ACHN (cell line): ENCODE data around the gene STPG3.
A peak's percentile ranks its signal among the peaks of the same experiment; 100 is the strongest.

Experiments
- DNase-seq: peaks from one replicate; pipeline ENCODE4 v3.0.0-alpha.2; 2015
- in situ Hi-C: cut with HindIII; loops from 2 replicates; pipeline ENCODE4 v1.10.0; 2017; ENCODE audit warnings: low sequenced_read_pairs, low pct_ligation_motif_present, low pct_unique_long_range_greater_than_20kb

Gene STPG3

DNA sequence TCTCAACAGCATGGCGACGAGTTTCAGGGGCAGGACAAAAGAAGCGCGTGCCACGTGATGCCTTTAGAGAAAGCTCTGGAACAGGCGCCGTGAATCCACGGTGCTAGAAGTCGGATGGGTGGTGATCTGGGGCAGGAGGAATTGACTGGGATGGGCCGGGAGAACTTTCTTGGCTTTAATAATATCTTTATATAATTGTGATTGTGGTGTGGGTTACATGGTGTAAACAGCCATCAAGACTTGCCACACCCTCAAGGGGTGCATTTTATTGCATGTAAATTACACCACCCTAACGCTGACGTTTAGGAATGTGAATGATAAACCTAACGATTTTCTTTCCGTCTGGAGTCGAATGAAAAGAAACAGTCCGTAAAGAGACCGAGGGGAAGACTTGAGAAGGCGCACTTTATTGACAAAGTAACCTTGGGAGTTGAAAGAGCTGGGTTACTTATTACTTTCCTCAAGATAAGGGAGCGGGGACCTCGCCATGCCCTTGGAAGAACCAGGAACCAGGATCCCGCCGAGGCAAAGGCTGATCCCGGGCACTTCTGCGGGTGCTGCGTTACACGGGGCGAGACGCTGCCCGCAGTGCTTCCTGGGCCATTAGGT is 42.5 kb downstream of the STPG3 start:
- in situ Hi-C loops, result no loop called here
- DNase-seq, result no peak

DNA sequence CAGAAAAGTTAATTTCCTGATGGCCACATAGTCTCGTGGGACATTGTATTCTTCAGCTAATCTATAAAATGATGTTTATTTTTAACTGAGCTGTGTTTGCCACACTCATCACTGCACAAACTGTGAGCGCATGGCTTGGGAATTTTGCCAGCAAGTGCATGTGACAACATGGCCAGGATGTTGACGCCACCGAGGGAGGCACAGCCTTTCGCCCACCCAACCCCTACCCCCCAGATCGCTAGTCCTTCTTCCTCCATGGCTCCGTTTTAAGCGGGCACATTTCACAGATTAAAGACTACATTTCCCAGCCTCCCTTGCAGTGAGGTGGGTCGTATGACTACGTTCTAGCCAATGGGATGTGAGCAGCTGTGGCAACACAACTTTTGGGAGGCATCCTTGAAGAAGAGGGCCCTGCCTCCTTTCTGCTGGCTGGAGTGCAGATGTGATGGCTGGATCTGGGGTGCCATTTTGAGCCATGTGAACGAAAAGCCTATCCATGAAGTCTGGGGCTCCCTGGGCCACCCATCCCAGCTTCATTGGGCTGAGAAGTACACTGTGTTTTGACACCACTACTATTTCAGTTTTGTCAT is 43.1 kb downstream of the STPG3 start:
- in situ Hi-C loops, result no loop called here
- DNase-seq, result peak; percentile 16

DNA sequence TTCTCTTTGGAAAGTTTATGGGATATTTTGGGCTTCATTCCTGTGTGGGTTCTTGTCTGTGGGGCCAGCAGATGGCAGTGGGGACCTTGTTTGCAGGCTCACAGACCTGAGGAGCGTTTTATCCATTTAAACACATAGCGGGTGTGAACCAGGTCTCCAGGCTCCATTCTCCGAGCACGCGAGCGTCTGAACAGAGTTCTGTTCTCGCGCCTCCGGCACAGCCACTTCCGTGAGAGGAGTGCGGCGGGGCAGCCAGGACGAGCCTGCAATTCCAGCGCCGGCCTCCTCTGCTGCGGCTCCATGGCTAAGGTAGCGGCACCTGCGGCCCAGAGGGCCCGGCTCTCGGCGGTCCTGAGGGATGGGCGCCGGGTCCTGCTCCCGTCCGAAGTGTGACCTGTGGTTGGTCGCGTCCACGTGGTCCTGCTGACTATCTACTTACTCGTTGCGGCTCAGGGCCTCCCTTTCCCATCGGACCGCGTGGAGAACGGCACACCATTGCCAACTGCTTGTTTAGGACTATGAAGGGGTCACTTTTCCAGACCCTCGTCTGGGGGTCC is 43.7 kb downstream of the STPG3 start:
- no peak for DNase-seq
- in situ Hi-C loops, result no loop called here

DNA sequence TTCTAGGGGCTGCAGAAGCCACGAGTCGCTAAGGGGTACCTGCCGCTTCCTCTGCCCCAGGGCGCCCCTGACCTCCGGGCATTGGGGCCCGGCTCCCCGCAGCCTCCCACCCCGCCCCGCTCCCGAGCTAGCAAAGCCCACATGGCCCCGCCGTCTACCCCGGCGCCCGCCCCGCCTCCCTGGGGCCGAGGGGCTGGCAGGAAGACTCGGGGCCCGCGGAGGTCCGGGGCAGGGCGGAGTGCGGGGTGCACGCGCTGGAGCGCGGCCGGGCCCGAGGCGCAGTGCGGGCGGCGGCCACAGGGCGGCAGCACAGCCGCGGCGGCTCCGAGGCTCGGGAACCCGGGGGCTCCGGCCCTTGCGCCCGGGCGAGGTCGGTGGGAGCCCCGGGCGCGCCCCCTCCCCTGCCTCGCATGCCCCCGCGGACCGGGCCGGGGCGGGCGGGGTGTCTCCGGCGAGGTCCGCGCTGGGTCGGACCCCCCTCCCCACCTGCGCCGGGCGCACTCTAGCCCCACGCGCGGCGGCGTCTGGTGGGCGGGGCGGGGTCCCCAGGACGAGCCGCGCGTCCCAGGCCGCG is 44.2 kb downstream of the STPG3 start:
- in situ Hi-C loops, result no loop called here
- DNase-seq, result peak; percentile 30

DNA sequence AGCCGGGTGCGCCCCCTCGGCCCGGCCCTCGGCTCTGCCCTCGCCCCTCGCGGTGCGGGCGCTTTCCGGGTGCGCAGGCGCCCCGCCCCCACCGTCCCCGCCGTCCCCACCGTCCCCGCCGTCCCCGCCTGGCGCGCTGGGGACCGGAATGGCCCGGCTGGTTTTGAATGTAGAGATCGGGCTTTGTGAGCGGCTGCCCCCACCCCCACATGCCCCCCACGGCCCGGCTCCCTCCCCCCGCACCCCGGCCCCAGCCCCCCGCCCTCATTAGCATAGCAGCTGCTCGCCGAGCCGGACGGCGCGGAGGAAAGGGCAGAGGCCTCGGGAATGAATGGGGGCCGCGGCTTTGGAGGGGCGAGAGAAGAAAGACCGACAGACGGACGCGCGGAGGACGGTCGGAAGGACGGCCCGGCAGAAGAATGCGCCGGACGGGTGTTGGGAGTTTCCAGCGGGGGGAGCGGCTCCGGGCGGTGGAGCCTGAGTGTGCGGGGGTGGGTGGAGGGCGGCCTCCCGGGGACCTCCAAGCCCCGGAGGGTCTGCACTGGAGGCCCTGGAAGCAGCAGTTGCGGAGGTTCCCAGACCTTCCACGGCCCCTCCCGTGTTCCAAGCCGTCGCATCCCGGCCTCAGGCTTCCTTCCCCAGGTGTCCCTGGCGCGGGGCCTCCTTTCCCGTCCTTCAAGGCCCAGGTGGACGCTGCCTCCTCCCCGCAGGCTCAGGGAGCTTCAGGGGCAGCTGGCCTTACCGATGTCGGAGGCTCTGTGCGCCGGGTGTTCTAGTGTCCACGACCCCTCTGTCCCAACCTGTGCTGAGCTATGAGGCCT is 45.0 kb downstream of the STPG3 start:
- in situ Hi-C loops, result no loop called here
- DNase-seq, result no peak

DNA sequence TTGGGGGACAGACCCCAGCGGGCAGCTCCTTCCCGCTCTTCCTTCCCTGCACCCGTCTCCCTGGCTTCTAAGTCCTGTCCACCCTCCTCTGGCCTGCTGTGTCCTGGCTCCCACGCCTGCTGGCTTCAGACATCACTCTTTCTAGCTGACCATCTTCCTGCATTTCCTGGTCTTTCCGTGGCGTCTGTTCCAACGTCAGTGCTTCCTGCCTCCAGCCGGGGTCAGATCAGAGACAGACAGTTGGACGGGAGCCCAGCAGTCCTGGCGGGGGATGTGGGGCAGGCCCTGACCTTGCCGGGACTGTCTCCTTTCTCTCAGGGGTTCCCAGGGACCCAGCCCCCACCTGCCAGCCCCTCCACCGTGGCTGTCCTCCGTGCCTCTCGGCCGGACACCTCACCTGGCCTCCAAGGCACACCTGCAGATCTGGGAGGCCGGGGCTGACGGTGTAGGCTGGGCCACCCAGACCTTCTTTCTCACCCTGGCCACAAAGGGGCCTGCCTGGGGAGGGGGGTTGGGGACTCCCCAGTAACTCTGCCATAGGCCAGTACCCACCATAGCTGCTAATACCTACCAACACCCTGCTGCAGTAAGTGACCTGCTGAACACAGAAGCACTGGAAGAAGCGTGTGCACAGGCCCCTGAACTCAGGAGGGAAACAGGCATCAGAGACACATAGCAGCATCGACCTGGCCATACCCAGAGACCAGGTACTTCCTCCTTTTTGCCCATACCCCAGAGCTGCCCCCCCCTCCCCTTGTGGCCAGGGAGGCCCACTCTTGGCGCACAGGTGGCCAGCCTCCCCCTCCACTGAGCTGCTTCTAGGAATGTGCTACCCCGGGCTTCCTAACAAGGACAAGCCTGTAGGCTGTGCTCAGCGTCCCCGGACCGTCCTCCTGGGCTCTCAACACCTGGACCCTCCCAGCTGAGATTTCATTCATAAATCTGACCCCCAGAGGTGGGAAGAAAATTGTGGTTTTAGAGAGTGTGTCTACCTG is 45.9 kb downstream of the STPG3 start:
- in situ Hi-C loops, result no loop called here
- no peak for DNase-seq

DNA sequence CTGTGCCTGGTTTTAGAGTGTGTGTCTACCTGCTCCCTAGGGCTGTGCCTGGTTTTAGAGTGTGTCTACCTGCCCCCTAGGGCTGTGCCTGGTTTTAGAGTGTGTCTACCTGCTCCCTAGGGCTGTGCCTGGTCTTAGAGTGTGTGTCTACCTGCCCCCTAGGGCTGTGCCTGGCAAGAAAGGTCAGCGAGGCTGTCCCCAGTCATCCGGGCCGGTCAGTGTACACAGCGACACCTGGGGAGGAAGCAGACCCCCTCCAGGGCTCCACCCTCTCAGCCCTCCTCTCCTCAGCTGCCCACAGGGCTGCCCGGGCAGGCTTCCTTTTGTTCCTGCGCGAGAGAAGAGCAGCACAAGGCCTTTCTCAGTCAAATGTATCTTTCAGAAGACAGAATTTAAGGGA is 46.9 kb downstream of the STPG3 start:
- in situ Hi-C loops, result no loop called here
- no peak for DNase-seq

DNA sequence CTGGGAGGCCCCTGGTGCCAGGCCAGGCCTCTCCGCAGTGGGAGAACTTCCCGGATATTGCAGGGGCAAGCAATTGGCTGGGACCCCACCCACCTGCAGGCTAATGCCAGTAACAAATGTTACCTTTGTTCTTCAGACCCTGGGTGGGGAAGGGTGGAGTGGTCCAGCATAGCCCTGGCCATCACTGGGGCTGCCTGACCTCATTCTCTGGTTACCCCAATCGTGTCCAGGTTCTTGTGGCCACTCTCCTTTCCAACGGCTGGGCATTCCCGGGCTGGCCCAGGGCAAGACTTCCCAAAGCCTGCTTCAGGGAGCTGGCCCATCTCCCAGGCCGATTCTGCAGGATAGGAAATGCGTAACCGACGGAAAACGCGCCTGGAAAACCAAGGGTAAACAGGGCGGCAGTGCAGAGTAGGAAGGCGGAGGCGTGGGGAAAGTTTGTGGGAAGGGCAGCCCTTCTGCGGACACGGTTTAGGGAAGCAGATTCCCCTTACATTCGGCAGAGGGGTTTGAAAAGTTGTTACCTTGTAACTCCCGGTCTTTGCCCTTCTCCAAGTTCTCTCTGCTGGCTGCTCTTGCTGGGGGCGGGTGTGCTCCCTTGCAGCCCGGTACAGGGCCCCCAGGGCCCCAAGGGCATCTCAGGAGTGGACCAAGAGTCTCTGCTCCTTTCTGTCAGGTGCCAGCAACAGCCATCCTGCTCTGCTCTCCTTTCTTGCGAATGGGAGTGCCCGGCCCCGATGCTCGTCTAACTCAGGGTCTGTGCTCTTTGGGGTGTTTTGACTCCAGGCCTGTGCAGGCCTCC is 47.5 kb downstream of the STPG3 start:
- in situ Hi-C loops, result no loop called here
- no peak for DNase-seq

DNA sequence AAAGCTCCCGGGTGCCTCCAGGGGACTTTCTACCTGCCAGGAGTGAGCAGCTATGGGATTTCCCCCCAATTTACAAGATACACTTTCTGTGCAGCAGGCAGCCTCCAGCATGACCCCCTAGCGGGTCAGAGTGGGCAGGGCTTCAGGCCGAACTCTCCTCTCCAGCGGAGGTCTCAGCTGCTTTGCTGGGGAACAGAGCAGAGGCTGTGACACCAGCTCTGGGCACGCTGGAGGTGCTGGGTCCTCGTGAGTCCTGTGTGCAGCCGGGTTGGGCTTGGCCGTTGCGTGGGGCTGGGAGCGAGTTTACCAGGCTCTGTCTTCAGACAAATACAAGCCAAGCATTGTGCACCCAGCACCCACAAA is 48.1 kb downstream of the STPG3 start:
- in situ Hi-C loops, result no loop called here

DNA sequence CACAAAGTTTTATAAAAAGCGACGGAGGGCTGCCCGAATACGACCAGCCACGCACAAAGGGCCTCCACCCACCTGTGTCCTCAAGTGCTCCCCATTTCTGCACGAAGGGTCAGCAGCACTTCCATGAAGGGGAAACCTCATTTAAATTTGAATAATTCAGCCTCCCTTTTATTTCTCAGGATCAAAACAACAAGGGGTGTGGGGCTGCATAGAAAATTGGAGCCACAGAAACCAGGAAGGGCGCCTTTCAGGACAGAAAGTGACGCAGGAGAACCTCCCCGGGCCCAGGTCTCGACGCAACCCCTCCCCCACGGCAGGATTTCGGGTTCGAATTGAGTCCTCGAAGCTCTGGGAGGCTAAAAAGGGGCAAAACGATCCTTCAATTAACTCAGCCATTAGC is 48.9 kb downstream of the STPG3 start:
- in situ Hi-C loops, result no loop called here
- DNase-seq, result no peak

More for the DNA sequence above, 48.1 kb downstream of the STPG3 start:
- DNase-seq, result no peak

DNA sequence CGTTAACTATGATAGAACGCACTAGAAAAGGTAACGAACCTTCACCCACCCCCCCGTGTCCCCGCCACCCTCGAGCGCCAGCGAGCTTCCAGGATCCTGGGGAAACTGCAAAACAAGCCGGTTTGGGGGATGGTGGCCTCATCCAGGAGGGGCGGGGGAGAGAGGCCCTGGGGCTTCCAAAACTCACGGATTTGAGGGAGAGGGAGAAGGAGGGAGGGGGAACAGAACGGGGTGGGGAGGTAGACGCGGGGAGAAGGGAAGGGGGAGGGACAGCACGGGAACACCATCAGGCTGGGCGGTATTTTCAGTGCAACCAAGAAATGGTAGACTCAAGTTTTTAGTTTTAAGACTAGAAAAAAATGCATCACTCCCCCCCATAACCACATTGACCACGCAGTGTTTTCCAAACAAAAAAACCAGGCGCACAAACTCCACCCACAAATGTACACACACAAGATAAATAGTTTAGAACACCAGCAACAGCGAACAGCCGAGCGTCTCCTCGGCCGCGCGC is 49.5 kb downstream of the STPG3 start:
- DNase-seq, result no peak
- in situ Hi-C loops, result no loop called here

DNA sequence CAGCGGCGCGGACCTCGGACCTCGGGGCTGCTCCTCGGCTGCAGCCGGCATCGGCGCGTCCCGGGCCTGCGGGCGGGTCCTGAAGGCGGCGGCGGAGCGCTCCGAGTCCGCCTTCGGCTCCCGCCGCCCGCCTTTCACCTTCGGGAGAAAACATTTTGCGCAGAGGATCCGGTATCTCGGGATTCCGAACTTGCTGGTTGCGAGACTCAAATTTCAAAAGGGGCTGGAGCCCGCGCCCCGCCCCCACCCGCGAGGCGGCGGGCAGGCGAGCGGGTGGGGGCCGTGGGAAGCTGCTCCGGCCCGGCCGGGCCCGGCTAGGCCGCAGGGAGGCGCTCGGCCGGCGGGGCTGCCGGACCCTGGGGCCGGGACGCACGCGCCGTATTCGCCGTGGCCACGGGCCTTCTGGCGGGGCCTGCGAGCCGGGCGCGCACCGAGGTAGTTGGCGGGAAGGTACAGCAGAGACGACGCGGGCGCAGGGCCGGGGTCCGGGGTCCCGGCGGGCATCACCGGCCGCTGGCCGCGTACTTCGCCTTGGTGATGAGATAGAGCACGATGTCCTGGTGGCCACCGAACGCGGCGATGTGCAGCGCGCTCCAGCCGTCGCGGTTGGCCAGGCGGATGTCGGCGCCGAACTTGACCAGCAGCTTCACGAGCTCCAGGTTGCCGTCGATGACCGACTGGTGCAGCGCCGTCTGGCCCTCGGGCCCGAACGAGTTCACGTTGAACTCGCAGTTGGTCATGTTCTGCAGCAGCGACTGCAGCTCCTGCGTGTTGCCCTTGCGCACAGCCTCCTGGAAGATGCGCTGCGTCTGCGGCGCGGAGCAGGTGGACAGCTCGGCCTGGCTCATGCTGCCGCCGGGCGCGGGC is 50.2 kb downstream of the STPG3 start:
- in situ Hi-C loops, result no loop called here
- DNase-seq, result peak; percentile 54

DNA sequence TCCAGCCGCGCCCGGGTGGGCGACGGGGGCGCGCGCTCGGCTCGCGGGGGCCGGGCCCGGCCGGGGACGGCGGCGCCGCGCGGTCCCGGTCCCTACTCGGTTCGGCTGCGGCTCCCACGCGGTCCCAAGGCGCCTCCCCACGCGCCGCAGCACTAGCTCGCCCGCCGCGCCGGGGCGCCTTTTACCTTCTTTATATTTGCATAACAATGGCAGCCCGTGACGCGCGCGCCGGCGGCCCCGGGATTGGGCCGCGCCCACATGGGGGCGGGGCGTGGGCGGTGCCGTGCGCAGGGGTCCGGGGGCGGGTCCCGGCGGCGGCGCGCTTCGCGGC is 51.0 kb downstream of the STPG3 start, which contains the start of gene NRARP:
Gene NRARP, minus strand, starts transcription at position 154 of the 331 bp plus-strand sequence. CDS start 343 bp downstream, outside the sequence.
- DNase-seq, result peak; percentile 75
- in situ Hi-C loops, result no loop called here

DNA sequence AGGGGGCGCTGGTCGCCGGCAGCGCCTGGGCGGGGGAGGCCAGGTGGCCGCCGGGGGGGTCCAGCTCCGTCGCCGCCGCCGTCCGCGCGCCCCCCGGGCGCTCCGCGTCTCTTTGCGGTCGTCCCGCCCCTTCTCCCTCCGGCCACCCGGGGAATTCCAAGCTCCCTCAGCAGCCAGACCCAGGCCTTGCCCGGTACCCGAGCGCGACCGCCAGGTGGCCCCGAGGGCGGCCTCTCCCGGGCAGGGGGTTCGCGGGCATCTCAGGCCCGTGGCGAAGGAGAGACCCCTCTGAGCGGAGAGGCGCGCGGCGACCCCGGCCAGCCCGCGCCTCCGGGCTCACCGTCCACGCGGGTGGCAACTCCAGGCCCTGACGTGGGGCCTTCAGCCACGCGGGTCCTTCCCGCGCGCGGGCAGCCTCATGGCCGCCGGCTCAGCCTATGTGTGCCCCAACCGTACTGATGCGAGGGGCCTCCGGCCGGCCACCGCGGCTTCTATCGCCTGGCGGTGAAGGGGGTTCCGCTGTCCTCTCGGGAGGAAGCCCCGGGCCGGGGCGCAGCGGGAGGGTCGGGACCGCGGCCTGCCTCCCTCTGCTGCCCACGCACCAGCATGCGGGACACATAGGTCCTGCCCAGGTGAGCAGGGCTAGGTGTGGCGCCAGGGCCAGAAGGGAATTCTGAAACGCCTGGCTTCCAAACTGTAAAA is 51.5 kb downstream of the STPG3 start:
- DNase-seq, result no peak
- in situ Hi-C loops, result no loop called here
